IgD-negative memory B cell (primary cell): ENCODE data around the gene ZNF511. TPM values are rescaled to one million over a fixed set of nuclear protein-coding genes. Genes with fewer than 3 reads are reported as not detected.

ENCODE experiments used
- H3K27ac Mint-ChIP-seq, 3 donors: one replicate each; pipeline ENCODE4 v1.8.0; 2020 to 2022; ENCODE audit warnings: mild to moderate bottlenecking in 3 of 3, mixed read lengths in 3 of 3, moderate library complexity in 1 of 3
- H3K27me3 Mint-ChIP-seq: one replicate; pipeline ENCODE4 v1.8.0; 2021; ENCODE audit warnings: mixed read lengths
- H3K36me3 Mint-ChIP-seq: one replicate; pipeline ENCODE4 v1.8.0; 2020; ENCODE audit warnings: mild to moderate bottlenecking, mixed read lengths
- H3K4me1 Mint-ChIP-seq, 3 donors: one replicate each; pipeline ENCODE4 v1.8.0; 2020 to 2022; ENCODE audit warnings: mixed read lengths in 3 of 3, mild to moderate bottlenecking in 1 of 3
- H3K4me3 Mint-ChIP-seq, 4 donors: one replicate each; pipeline ENCODE4 v1.8.0; 2020 to 2022; ENCODE audit warnings: mild to moderate bottlenecking in 4 of 4, mixed read lengths in 4 of 4, moderate library complexity in 3 of 4
- H3K9me3 Mint-ChIP-seq, 3 donors: one replicate each; pipeline ENCODE4 v1.8.0; 2020 to 2021; ENCODE audit warnings: mixed read lengths in 3 of 3, mild to moderate bottlenecking in 1 of 3
- polyA plus RNA-seq: library from polyadenylated mRNA; unstranded; fragments of 300-500 nt; fragmentation: Illumina TruSeq; gene quantifications from one replicate; pipeline ENCODE4 v1.2.3, GENCODE V29; 2021

ZNF511 gene
- polyA plus RNA-seq, 1 donor from 2014 or later, result 107 TPM

- Mint-ChIP-seq H3K4me1 (peaks cover 5 to 13% (median 11%) of the 10 kb centered on the region in 3 donors), H3K4me3 (peak overlapping the region; percentile 8 to 52 (median 36)), H3K27ac (peak overlapping the region in 1 of 3 donors; percentile 39), H3K27me3 (peaks cover 25% of the 10 kb centered on the region), H3K36me3 (no peaks in the 10 kb centered on the region), H3K9me3 (no peaks in the 10 kb centered on the region)
These were observed 17.5 kb downstream of the ZNF511 start for GRCh38 chr10:133326223-133326551.

GRCh38 chr10:133326745-133327650 lies 18.3 kb downstream of the ZNF511 start:
- H3K4me3 Mint-ChIP-seq, result peak overlapping the region in 2 of 4 donors; percentile 18 to 26
- H3K36me3 Mint-ChIP-seq, result no peaks in the 10 kb centered on the region
- H3K27me3 Mint-ChIP-seq, result peaks cover 28% of the 10 kb centered on the region
- H3K4me1 Mint-ChIP-seq, result peaks cover 5 to 13% (median 11%) of the 10 kb centered on the region in 3 donors
- no peaks in the 10 kb centered on the region for H3K9me3 Mint-ChIP-seq
- H3K27ac Mint-ChIP-seq, result peak overlapping the region in 1 of 3 donors; percentile 32

GRCh38 chr10:133327651-133328357 lies 19.1 kb downstream of the ZNF511 start:
- H3K27me3 Mint-ChIP-seq, result peaks cover 28% of the 10 kb centered on the region
- no peaks in the 10 kb centered on the region for H3K9me3 Mint-ChIP-seq
- no peaks in the 10 kb centered on the region for H3K36me3 Mint-ChIP-seq
- peak overlapping the region in 1 of 4 donors; percentile 27 for H3K4me3 Mint-ChIP-seq
- H3K27ac Mint-ChIP-seq, result no peak overlapping the region
- peaks cover 5 to 21% (median 11%) of the 10 kb centered on the region in 3 donors for H3K4me1 Mint-ChIP-seq

GRCh38 chr10:133328358-133329343 lies 19.9 kb downstream of the ZNF511 start:
- H3K27me3 Mint-ChIP-seq, result peaks cover 26% of the 10 kb centered on the region
- no peaks in the 10 kb centered on the region for H3K9me3 Mint-ChIP-seq
- H3K27ac Mint-ChIP-seq, result peak overlapping the region in 1 of 3 donors; percentile 72

GRCh38 chr10:133329491-133330202 lies 20.9 kb downstream of the ZNF511 start:
- Mint-ChIP-seq H3K4me3 (peak overlapping the region in 3 of 4 donors; percentile 41 to 58 (median 45)), H3K36me3 (no peaks in the 10 kb centered on the region), H3K4me1 (peaks cover 5 to 21% (median 11%) of the 10 kb centered on the region in 3 donors), H3K9me3 (no peaks in the 10 kb centered on the region), H3K27ac (peak overlapping the region in 1 of 3 donors; percentile 72), H3K27me3 (peaks cover 26% of the 10 kb centered on the region)

More at GRCh38 chr10:133328358-133329343, 19.9 kb downstream of the ZNF511 start:
- Mint-ChIP-seq H3K4me1 (peaks cover 5 to 21% (median 11%) of the 10 kb centered on the region in 3 donors), H3K36me3 (no peaks in the 10 kb centered on the region), H3K4me3 (peak overlapping the region in 1 of 4 donors; percentile 58)

- no peaks in the 10 kb centered on the region for H3K36me3 Mint-ChIP-seq
- H3K27me3 Mint-ChIP-seq, result peaks cover 14% of the 10 kb centered on the region
- no peaks in the 10 kb centered on the region for H3K9me3 Mint-ChIP-seq
- peaks cover 4 to 17% (median 5%) of the 10 kb centered on the region in 3 donors for H3K4me1 Mint-ChIP-seq
- peak overlapping the region in 2 of 3 donors; percentile 84 to 86 for H3K27ac Mint-ChIP-seq
- H3K4me3 Mint-ChIP-seq, result peak overlapping the region in 1 of 4 donors; percentile 87
These were observed 24.4 kb downstream of the ZNF511 start for GRCh38 chr10:133332936-133333699.

GRCh38 chr10:133334503-133335245 lies 26.0 kb downstream of the ZNF511 start:
- Mint-ChIP-seq H3K36me3 (no peaks in the 10 kb centered on the region), H3K9me3 (no peaks in the 10 kb centered on the region), H3K27me3 (peaks cover 6% of the 10 kb centered on the region), H3K4me1 (peaks cover 2 to 11% (median 5%) of the 10 kb centered on the region in 3 donors), H3K27ac (peak overlapping the region in 2 of 3 donors; percentile 33 to 71), H3K4me3 (peak overlapping the region; percentile 60 to 91 (median 68))

- Mint-ChIP-seq H3K4me1 (peaks cover 0 to 8% (median 2%) of the 10 kb centered on the region in 3 donors), H3K9me3 (no peaks in the 10 kb centered on the region), H3K36me3 (no peaks in the 10 kb centered on the region), H3K27me3 (peaks cover 6% of the 10 kb centered on the region), H3K4me3 (peak overlapping the region; percentile 66 to 91 (median 78)), H3K27ac (peak overlapping the region in 2 of 3 donors; percentile 33 to 71)
These were observed 26.8 kb downstream of the ZNF511 start for GRCh38 chr10:133335246-133336117.

- Mint-ChIP-seq H3K27ac (no peak overlapping the region), H3K4me1 (peaks cover 0 to 8% (median 2%) of the 10 kb centered on the region in 3 donors), H3K4me3 (peak overlapping the region in 1 of 4 donors; percentile 61), H3K9me3 (no peaks in the 10 kb centered on the region), H3K36me3 (no peaks in the 10 kb centered on the region), H3K27me3 (peaks cover 8% of the 10 kb centered on the region)
These were observed 27.4 kb downstream of the ZNF511 start for GRCh38 chr10:133336118-133336576.

GRCh38 chr10:133336577-133337369 lies 28.1 kb downstream of the ZNF511 start, which contains the start of gene CALY:
Gene CALY, minus strand, starts transcription at chr10:133336896. Its CDS starts 7,907 bp downstream, at chr10:133328989.
- peaks cover 0 to 8% (median 2%) of the 10 kb centered on the region in 3 donors for H3K4me1 Mint-ChIP-seq
- H3K36me3 Mint-ChIP-seq, result no peaks in the 10 kb centered on the region
- H3K27ac Mint-ChIP-seq, result peak within 1 kb of the TSS in 1 of 3 donors; percentile 71
- H3K4me3 Mint-ChIP-seq, result peak within 1 kb of the TSS; percentile 66 to 91 (median 78)
- H3K27me3 Mint-ChIP-seq, result peaks cover 12% of the 10 kb centered on the region
- no peaks in the 10 kb centered on the region for H3K9me3 Mint-ChIP-seq

- Mint-ChIP-seq H3K36me3 (no peaks in the 10 kb centered on the region), H3K27me3 (peaks cover 9% of the 10 kb centered on the region), H3K4me1 (peaks cover 0 to 5% (median 2%) of the 10 kb centered on the region in 3 donors), H3K27ac (no peak overlapping the region), H3K4me3 (no peak overlapping the region), H3K9me3 (no peaks in the 10 kb centered on the region)
These were observed 28.6 kb downstream of the ZNF511 start for GRCh38 chr10:133337370-133337725.
